ENCODE results near the gene PDSS2. TPM values are rescaled to one million over a fixed set of nuclear protein-coding genes. Genes with fewer than 3 reads are reported as not detected.
"Not testable (repeated sequence)": the region's sequence is repeated elsewhere in the genome, so short reads cannot be mapped to it uniquely, and the experiment has no call there.

The PDSS2 gene
- total RNA-seq, 1 donor from 2014 or later: 13.3 TPM

DNA sequence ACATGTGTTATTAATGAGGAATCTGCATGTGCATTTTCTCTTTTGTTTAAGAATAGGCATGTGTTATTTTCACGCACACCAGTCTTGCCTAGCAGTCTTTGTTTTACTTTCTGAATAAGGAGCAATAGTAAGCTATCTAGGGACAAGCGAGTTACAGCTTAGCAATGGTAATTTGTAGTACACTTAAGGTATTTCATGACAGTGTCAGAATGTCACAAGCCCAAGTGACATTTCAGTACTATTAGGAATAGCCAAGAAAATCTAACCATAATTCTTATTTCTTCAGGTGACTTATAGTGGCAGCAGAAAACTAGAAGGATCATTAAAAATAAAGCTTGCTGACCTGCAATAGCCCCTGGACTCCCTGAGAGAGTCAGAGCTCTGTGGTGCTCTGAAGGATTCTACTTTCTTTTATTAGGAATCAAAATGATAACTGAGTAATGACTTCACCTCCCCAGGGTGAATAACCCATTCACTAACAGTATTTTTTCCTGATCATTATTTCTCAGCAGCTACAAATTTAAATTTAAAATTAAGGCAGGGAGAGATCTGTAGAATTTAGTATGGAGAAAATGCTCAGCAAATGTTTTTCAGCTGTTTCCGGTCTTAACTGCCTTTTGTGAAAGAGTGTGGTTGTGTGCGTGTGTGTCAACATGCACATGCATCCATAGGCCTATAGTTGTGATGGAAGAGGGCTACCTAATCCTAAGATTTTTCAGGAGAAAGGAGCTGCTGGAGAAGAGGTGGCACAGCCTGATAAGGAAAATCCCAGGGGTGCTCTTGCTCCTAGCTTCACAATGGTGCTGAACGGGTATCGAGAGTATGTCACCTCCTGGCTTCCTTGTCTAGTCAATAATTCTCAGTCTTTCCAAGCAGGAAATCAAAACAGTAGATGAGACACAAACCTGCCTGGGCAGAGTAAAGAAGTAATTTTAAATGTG is 254.0 kb downstream of the PDSS2 start:
- H3K4me1 Mint-ChIP-seq: no peaks in the 10 kb centered on the region

DNA sequence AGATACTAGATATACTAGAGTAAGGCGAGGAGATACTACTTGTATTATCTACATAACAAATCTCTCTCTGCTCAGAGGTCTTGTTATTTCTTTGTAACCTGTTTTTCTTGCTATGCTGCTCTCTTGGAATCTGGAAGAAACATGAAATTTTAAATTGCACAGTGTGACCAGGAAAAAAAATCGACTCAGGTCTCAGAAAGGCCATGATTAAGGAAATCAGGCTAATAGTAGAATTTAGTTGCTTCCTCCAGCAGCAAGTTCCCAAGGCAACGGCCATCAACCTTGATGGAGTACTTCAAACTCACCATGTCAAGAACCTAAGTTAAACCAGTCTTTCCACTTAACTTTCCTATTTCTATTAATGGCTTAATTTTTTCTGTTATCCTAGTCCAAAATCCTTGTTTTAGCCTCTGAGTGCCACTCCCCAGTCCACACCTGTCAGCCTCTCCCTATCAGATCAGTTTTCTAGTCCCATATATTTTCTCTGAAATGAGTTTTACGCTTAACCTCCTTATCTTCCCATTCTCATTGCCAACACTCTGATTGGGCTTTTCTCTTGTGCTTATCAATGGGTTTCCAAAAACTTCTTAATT is 256.4 kb downstream of the PDSS2 start:
- Mint-ChIP-seq H3K27ac (no peak overlapping the region), H3K4me3 (no peak overlapping the region), H3K27me3 (no peaks in the 10 kb centered on the region), H3K4me1 (no peaks in the 10 kb centered on the region), H3K9me3 (no peaks in the 10 kb centered on the region), H3K36me3 (ENCODE audit: low read depth) (no peaks in the 10 kb centered on the region)
- no peak for DNase-seq
- intact Hi-C loops (cut with micrococcal nuclease): no loop called here

More for the DNA sequence above, 254.0 kb downstream of the PDSS2 start:
- DNase-seq: no peak
- H3K4me3 Mint-ChIP-seq: no peak overlapping the region
- H3K9me3 Mint-ChIP-seq: no peaks in the 10 kb centered on the region
- intact Hi-C loops (cut with micrococcal nuclease): no loop called here
- H3K27ac Mint-ChIP-seq: no peak overlapping the region
- H3K27me3 Mint-ChIP-seq: no peaks in the 10 kb centered on the region
- no peaks in the 10 kb centered on the region for H3K36me3 Mint-ChIP-seq (ENCODE audit: low read depth)

DNA sequence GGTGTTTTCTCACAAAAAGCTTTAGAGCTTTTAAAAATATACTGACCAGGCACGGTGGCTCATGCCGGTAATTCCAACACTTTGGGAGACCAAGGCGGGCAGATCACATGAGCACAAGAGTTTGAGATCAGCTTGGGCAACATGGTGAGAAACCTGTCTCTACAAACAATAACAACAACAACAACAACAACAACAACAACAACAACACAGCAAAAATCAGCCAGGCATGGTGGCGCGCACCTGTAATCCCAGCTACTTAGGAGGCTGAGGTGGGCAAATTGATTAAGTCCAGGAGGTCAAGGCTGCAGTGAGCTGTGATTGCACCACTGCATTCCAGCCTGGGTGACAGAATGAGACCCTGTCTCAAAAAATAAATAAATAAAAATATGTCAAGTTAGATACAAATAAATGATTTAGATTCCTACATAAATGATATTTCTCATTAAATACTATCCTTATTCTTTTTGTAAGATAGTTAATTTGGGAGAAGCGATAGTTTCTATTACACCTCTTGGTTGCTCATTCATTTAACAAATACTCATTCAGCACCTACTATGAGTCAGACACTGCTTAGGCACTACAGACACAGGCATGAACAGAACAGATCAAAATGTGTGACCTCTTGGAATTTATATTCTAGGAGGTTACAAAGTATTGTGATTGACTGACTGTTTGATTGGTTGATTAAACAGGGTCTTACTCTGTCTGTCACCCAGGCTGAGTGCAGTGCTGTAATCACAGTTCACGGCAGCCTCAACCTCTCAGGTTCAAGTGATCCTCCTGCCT is 260.5 kb downstream of the PDSS2 start:
- DNase-seq: no peak
- Mint-ChIP-seq H3K4me1 (no peaks in the 10 kb centered on the region), H3K4me3 (no peak overlapping the region), H3K27me3 (no peaks in the 10 kb centered on the region), H3K36me3 (ENCODE audit: low read depth) (peaks cover 1% of the 10 kb centered on the region), H3K9me3 (no peaks in the 10 kb centered on the region), H3K27ac (no peak overlapping the region)
- intact Hi-C loops (cut with micrococcal nuclease): no loop called here

DNA sequence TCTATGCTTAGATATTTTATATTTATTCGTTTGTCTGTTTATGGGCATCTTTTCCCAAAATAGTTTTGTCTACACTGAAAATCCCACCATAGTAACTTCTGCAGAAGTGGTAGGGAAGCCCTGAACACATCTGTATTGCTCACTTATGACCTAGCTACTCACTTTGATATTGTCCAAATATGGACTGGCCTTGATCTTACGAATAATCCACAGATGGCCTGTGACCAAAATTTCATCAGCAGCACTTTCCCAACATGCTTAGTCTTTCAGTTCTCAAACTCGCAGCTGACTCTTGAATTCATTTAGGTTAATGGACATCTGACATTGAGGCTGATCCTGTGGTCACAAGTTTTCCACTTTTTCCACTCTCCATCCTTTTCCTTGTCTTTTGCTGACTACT is 263.2 kb downstream of the PDSS2 start:
- Mint-ChIP-seq H3K27me3 (no peaks in the 10 kb centered on the region), H3K36me3 (ENCODE audit: low read depth) (peaks cover 1% of the 10 kb centered on the region), H3K4me1 (no peaks in the 10 kb centered on the region), H3K27ac (no peak overlapping the region), H3K9me3 (no peaks in the 10 kb centered on the region), H3K4me3 (no peak overlapping the region)
- intact Hi-C loops (cut with micrococcal nuclease): no loop called here
- DNase-seq: no peak

DNA sequence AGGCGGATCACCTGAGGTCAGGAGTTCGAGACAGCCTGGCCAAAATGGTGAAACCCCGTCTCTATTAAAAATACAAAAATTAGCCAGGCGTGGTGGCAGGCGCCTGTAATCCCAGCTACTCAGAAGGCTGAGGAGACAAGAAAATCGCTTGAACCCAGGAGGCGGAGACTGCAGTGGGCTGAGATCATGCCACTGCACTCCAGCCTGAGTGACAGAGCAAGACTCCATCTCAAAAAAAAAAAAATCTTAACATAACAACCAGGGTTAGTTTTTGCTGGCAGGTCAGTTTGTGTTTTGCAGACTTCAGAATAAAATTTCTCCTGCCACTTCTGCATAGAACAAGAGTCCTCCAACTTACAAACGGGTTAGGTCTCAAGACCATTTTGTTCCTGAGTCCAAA is 264.6 kb downstream of the PDSS2 start:
- H3K9me3 Mint-ChIP-seq; H3K27ac Mint-ChIP-seq; H3K27me3 Mint-ChIP-seq; DNase-seq; H3K36me3 Mint-ChIP-seq (ENCODE audit: low read depth); H3K4me1 Mint-ChIP-seq; intact Hi-C loops (cut with micrococcal nuclease); H3K4me3 Mint-ChIP-seq: not testable (repeated sequence)

DNA sequence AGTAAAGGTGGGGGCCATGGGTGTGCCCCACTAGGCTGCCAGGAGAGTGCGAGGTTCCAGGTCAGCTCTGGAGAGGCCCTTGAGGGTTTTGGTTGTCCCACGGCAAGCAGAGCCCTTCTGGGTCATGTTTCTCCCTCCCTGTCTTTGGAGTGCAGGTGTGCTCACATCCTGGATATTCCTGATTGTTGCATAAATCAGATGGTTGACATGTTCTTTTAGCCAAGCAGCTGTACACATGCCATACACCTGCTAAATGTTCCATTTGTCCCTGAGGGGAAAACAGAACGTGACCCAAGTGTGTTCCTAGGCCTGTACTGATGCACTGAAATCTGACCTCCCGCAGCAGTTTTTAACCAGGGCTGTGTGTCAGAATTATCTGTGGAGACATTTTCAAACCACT is 266.5 kb downstream of the PDSS2 start:
- Mint-ChIP-seq H3K9me3 (no peaks in the 10 kb centered on the region), H3K4me1 (no peaks in the 10 kb centered on the region), H3K27me3 (no peaks in the 10 kb centered on the region), H3K36me3 (ENCODE audit: low read depth) (peaks cover 3% of the 10 kb centered on the region), H3K27ac (no peak overlapping the region), H3K4me3 (no peak overlapping the region)
- DNase-seq: no peak
- intact Hi-C loops (cut with micrococcal nuclease): no loop called here

DNA sequence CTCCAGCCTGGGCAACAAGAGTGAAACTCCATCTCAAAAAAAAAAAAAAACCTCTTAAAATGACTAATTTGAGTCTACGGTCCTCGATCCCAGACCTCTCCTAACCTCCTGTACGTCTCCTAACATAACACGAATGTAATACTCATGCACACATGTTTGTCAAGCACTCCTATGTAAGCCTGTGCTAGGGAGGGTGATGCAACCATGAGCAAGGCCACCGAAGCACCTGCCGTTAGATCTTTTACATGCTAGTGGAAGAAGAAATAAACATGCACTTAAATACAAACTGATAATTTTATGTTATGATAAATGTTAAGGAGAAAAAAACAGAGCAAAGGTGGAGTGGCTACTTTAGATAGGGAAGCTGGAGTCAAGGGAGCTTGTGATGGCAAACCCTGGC is 271.7 kb downstream of the PDSS2 start:
- no peak overlapping the region for H3K4me3 Mint-ChIP-seq
- DNase-seq: no peak
- H3K4me1 Mint-ChIP-seq: no peaks in the 10 kb centered on the region
- H3K36me3 Mint-ChIP-seq (ENCODE audit: low read depth): peaks cover 1% of the 10 kb centered on the region
- H3K27me3 Mint-ChIP-seq: no peaks in the 10 kb centered on the region
- no peak overlapping the region for H3K27ac Mint-ChIP-seq
- intact Hi-C loops (cut with micrococcal nuclease): no loop called here
- H3K9me3 Mint-ChIP-seq: no peaks in the 10 kb centered on the region

DNA sequence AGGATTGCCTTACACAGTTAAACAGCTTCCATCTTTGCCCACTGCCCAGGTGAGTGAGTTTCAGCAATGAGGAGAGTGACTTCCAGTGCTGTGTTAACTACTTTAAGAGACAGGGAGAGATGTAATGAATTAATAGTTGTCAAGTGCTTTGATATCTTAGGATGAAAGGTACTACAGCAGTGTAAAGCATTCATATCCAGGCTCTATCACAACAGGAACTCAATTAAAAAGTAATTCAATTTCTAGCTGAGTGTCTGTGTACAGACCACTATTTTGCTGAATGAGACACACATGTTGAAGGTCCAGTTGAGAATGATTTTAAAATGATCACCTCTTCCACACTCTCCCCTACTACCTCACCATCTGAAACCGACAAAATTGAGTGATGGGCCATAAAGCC is 273.3 kb downstream of the PDSS2 start:
- H3K27ac Mint-ChIP-seq: no peak overlapping the region
- H3K4me1 Mint-ChIP-seq: no peaks in the 10 kb centered on the region
- H3K27me3 Mint-ChIP-seq: no peaks in the 10 kb centered on the region
- no peaks in the 10 kb centered on the region for H3K9me3 Mint-ChIP-seq
- no peak overlapping the region for H3K4me3 Mint-ChIP-seq
- intact Hi-C loops (cut with micrococcal nuclease): no loop called here
- no peak for DNase-seq
- peaks cover 1% of the 10 kb centered on the region for H3K36me3 Mint-ChIP-seq (ENCODE audit: low read depth)

DNA sequence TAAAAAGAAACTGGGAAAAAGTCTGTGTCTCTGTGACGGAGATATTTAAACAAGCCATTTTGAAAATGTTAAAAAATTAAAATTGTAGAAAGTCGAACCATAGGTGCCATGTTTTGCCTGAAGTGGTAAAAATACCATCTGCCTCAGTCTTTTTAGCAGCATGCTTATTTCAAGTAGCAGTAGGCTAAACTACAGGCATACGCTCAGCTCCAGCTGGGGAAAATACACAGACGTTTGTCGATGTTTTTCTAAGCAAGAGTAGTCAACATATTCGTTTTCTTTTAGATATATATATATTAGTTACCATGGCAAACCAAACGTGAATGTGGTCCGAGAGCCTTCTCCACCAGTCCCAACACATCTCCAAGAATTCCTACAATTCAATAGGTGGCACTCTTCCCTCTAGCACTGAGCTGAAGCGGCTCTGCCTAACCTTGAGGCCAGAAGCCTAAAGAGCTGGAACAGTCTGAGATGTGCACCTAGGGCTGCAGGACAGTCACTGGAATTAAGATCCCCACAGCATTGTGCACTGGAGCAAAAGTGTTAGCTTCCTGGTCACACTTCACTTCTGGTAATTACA is 273.9 kb downstream of the PDSS2 start:
- no peaks in the 10 kb centered on the region for H3K27me3 Mint-ChIP-seq
- DNase-seq: no peak
- H3K27ac Mint-ChIP-seq: no peak overlapping the region
- H3K9me3 Mint-ChIP-seq: no peaks in the 10 kb centered on the region
- intact Hi-C loops (cut with micrococcal nuclease): no loop called here
- H3K4me1 Mint-ChIP-seq: no peaks in the 10 kb centered on the region
- H3K4me3 Mint-ChIP-seq: no peak overlapping the region
- H3K36me3 Mint-ChIP-seq (ENCODE audit: low read depth): peaks cover 1% of the 10 kb centered on the region

DNA sequence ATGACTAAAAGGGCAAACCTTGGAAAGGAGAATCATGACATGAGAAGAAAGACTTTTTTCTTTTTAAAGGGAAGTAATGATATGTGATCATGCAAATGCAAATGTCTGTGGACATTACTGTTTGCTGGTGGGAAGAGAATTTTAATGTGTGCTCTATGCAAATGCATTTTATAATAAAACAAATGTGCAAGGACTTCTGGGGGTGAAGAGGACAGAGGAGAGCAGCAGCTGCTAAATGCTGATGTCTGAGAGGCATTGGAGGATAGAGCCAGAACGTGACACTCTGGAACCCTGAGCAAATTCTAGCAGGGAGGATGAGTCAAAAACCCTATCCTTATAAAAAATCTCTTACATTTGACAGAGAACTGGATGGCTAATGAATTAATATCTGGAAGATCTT is 274.9 kb downstream of the PDSS2 start:
- Mint-ChIP-seq H3K27me3 (no peaks in the 10 kb centered on the region), H3K27ac (no peak overlapping the region), H3K4me3 (no peak overlapping the region), H3K36me3 (ENCODE audit: low read depth) (no peaks in the 10 kb centered on the region), H3K4me1 (no peaks in the 10 kb centered on the region), H3K9me3 (no peaks in the 10 kb centered on the region)
- no peak for DNase-seq
- intact Hi-C loops (cut with micrococcal nuclease): no loop called here

DNA sequence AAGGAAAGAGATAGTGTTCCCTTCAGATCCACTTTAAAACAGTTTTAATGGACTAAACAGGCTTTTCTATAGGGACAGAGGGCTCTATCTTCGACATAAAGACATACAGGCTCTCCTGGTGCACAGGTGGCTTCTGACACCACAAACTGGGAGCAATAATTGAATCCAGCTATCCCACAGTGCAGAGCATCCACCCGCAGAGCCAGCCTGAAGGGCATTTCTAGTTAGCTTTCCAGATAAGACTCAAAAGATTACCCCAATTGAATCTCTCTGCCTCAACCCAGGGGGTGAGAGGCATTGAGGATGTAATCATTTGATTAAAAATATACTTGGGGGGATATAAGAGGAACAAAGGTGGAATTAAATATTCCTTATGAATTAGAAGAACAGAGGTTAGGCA is 279.3 kb downstream of the PDSS2 start:
- Mint-ChIP-seq H3K36me3 (ENCODE audit: low read depth) (no peaks in the 10 kb centered on the region), H3K27me3 (no peaks in the 10 kb centered on the region), H3K4me3 (no peak overlapping the region), H3K9me3 (no peaks in the 10 kb centered on the region), H3K27ac (no peak overlapping the region), H3K4me1 (no peaks in the 10 kb centered on the region)
- DNase-seq: no peak
- intact Hi-C loops (cut with micrococcal nuclease): no loop called here

DNA sequence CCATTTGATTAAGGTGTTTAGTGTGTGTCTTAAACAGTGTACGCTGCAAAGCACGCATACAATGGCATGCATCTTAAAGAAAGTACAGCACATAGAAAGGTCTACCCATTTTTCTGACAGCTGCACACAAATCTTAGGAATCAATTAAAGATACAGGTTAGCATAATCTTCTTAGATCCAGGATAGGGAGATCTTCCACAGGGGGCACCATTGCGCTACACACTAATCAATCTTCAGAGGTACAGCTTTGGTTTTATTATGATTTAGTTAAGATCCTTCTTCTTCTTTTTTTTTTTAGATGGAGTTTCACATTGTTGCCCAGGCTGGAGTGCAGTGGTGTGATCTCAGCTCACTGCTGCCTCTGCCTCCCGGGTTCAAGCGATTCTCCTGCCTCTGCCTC is 280.4 kb downstream of the PDSS2 start:
- H3K4me3 Mint-ChIP-seq: no peak overlapping the region
- intact Hi-C loops (cut with micrococcal nuclease): no loop called here
- H3K4me1 Mint-ChIP-seq: no peaks in the 10 kb centered on the region
- no peaks in the 10 kb centered on the region for H3K27me3 Mint-ChIP-seq
- no peaks in the 10 kb centered on the region for H3K9me3 Mint-ChIP-seq
- H3K36me3 Mint-ChIP-seq (ENCODE audit: low read depth): no peaks in the 10 kb centered on the region
- H3K27ac Mint-ChIP-seq: no peak overlapping the region
- DNase-seq: no peak

DNA sequence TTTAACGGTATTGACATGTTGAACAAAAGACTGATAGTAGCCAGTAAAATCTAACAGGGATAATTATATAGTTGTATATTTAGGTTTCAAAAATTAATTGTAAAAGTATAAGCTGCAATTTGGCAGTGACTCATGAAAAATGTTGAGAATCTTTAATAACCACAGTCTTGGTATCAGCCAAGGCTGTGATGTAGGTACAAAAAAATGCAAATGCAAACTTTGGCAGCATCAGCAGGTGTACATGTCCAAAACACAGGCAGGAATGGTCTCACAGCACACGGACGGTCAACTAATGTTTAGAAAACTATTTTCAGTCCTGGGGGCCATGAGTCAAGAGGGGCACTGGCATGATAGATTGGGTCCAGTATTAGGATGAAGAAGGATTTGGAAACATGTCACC is 285.6 kb downstream of the PDSS2 start:
- Mint-ChIP-seq H3K27ac (no peak overlapping the region), H3K4me3 (no peak overlapping the region), H3K4me1 (no peaks in the 10 kb centered on the region), H3K36me3 (ENCODE audit: low read depth) (no peaks in the 10 kb centered on the region), H3K9me3 (no peaks in the 10 kb centered on the region), H3K27me3 (no peaks in the 10 kb centered on the region)
- no peak for DNase-seq
- intact Hi-C loops (cut with micrococcal nuclease): no loop called here

DNA sequence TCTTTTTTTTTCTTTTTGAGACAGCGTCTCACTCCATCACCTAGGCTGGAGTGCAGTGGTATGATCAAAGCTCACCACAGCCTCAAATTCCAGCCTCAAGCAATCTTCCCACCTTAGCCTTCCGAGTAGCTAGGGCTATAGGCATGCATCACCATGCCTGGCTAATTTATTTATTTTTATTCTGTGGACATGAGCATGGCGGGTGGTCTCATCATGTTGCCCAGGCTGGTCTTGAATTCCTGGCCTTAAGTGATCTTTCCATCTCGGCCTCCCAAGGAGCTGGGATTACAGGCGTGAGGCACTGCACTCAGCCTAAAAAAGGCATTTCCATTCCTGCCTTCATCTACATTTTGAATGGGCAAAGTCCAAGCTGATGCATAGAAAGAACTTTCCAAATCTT is 287.9 kb downstream of the PDSS2 start:
- H3K9me3 Mint-ChIP-seq: peaks cover 5% of the 10 kb centered on the region
- DNase-seq: no peak
- H3K4me3 Mint-ChIP-seq: no peak overlapping the region
- intact Hi-C loops (cut with micrococcal nuclease): no loop called here
- no peaks in the 10 kb centered on the region for H3K36me3 Mint-ChIP-seq (ENCODE audit: low read depth)
- H3K27me3 Mint-ChIP-seq: no peaks in the 10 kb centered on the region
- H3K27ac Mint-ChIP-seq: no peak overlapping the region
- H3K4me1 Mint-ChIP-seq: no peaks in the 10 kb centered on the region
